ENCODE measurements around the gene RNASEH2B. TPM values are rescaled to one million over a fixed set of nuclear protein-coding genes. Genes with fewer than 3 reads are reported as not detected.
A peak's percentile ranks its signal among the peaks of the same experiment; 100 is the strongest.

RNASEH2B gene
- total RNA-seq, 1 donor from 2014 or later: 86.4 TPM

DNA sequence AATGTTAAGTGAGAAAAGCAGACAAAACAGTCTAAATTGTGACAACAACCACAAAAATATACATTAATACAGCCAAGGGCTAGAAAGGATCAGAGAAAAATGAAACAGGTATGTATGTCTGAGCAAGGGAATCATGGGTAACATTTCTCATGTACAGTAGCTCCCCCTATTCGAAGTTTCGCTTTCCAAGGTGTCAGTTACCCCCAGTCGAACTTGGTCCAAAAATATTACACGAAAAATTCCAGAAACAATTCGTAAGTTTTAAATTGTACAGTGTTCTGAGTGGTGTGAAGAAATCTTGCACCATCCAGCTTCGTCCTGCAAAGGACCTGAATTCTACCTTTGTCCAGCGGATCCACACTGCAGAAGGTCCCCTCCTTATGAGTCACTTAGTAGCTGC lies 1.8 kb upstream of the RNASEH2B start:
- no peak for DNase-seq (ENCODE audit: low spot score)

DNA sequence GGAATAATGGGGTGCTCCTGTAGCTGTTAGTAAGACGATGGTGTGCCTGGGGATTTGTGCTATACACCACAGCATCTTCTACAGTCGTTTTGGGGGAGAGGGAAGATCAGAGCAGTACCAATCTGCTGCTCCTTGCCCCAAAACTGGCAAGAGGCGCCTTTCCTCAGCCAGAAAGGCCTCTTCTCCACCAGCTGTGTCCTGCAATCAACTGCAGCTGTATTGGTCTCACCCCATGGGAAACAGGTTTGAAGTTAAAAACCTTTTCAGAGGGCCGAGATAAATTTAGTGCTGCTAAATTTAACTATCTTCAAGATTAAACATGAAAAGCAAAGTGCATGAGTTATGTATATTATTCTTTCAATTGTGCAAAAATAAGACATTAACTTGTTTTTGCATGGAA lies 1.2 kb upstream of the RNASEH2B start:
- no peak for DNase-seq (ENCODE audit: low spot score)

DNA sequence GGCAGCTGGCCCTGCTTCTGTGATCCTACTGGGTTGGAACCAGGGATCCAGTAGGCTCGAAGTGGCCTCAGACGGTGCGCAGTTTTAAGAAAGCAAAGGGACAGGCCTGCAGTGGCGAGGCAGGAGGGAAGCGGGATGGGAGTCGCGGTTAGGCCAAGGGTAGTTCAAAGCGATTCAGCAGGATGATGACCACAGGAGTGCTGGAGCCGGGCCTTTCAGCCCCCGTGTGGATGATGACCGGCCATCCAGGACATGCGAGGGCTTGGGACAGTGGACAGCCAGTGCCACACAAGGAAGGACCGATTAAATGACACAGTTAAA lies 854 bp downstream of the RNASEH2B start:
- DNase-seq (ENCODE audit: low spot score): peak; percentile 36

DNA sequence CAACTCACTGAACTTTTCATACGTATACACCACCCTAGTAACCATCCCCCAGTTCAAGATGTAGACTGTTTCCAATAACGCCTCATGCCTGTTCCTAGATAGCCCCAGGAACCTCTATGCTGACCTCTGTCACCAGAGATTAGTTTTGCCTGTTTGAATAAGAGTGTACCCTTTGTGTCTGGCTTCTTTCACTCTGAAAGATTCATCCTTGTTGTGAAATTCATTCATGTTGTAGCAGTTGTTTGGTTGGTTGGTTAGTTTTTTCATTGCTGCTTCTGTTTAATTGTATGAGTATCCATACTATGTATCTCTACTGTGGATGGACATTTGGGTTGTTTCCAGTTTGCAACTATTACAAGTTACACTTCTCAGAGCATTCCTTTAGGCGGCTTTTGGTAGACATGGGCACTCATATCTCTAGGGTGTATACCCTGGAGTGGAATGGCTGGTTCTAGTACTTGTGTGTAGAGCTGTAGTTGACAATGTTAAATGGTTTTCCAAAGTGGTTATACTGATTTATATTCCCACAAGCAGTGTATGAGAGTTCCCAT lies 1.6 kb downstream of the RNASEH2B start:
- peak; percentile 26 for DNase-seq (ENCODE audit: low spot score)

DNA sequence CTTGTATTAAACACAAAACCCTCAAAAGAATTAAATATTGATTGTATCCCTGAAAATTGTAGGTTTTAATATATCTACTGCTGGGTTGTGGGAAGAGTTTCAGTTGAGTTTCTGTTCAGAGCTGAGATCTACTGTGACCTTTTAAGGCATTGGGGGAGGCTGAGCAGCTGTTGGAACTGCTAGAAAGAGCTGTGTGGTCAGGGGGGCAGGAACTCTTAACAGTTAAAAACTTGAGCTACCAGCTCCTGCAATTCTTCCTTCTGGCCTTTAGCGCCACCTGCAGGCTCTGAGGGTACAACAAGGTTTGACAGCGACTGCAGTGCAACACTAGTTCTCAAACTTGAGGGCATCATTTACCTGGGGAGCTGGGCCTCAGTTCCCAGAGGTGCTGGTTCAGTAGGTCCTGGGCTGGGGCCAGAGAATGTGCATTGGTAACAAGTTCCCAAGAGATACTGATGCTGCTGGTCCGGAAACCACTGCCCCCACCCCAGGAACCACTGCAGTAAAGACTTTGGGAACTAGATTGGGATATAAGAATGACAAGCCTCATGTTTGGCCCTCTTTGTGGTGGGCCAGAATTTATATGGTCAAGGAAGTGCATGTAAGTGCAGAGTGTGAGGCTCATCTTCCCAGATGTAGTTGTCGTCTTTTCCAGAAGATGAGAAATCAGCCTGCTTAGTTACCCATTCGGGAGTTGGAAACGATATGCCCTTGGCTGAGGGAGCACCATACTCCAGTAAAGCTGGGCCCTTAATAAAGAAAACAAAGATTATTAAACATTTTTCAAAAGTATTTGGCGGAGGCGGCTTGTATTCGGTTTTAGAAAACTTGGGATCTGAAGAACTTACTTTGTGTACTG lies 2.6 kb downstream of the RNASEH2B start:
- peak; percentile 90 for DNase-seq (ENCODE audit: low spot score)

DNA sequence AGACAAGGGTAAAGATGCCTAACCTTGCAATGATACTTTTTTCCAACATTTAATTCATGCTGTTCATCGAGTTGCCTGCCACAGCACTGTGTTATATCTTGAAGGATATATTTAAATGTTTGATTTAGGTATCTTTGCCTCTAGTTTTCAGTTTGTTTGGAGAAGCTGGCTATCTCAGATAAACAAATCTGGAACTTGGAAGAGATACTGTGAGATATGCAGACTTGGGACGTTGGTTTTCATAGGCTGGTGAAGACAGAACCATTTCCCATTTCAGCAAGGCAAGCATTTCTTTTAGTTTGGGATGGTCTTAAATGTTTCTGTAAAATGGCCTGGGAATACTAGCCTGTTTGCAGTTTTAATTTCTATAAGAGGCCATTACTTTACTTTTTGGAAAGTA lies 3.3 kb downstream of the RNASEH2B start:
- no peak for DNase-seq (ENCODE audit: low spot score)

DNA sequence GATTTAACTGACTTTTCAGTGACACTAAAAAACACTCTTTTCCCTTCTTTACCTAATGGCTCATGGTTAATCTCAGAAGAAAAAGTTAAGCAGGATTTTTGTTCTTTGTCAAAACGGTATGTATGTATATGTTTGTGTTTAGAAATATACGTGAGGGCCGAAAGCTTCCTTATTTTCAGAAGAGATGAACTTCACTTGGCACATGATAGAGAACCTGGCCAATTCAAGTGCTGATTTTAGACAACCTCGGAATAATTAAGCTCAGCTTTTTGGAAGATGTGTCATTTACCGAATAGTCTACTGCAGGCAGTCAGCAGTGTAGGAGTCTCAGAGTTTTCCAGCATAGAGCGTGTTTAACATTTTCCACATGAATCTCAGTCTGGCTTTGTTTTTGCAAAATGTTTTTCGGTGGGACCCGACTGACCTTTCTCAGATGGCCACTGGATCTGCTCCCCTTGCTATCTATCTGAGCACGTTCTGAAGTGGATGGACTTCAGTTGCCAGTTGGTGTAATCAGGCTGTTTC lies 4.6 kb downstream of the RNASEH2B start:
- DNase-seq (ENCODE audit: low spot score): no peak

DNA sequence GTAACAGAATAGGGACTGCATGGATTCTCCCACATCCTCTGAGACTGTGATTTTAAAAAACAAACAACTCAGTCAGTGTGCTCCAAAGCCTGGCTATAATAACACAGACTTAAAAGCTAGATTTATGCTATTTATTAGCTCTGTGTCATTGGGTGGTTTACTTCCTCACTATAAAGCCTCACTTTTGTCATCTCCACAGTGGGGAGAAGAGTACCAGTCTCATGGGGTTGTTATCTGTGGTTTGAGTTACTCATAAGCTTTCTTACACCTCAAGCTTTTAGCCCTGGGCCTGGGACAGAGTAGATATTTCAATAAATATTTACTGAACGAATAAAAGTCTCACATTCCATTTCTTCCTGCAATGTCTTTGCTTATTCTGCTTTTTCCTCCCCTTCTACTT lies 5.3 kb downstream of the RNASEH2B start:
- DNase-seq (ENCODE audit: low spot score): no peak

DNA sequence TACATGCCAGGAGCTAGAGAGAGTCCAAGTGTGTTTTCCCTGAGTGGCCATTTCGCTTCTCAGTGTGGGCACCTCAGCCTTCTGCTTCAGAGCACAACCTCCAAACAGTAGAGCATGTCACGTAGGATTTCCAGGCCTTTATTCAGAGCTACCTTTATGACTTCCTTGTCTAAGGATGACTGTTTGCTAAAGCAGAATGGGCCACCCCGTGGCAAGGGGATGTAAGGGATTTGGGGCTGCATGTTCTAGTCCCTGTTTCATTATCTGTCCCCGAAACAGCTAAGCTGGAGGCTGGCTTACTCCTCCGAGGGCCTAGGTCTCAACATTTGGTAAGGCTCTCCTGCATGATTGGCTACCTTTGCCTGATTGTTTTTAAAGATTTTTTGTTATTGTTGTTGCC lies 6.0 kb downstream of the RNASEH2B start:
- DNase-seq (ENCODE audit: low spot score): no peak

DNA sequence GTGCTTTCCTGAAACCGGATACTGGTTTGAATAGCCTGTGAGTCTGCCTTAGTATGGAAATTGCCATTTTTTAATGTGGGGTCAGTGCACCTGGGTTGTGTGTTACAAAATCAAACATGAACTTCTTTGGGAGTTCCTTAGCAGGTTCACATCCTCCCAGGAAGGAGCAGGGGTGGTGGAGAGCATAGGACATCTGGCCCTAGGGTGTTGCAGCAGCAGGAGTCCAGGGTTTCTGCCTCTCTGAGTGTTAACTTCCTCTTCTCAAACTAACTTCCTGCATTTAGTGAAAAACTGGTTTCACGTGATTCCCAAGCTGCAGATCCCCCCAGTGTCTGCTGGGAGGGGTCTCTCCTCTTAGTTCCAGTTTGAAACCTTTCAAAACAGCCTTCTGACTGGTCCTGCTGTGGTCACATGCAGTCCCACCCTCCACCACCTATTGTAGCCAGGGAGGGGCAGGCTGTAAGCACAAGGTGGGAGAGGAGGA lies 7.2 kb downstream of the RNASEH2B start:
- peak; percentile 25 for DNase-seq (ENCODE audit: low spot score)

DNA sequence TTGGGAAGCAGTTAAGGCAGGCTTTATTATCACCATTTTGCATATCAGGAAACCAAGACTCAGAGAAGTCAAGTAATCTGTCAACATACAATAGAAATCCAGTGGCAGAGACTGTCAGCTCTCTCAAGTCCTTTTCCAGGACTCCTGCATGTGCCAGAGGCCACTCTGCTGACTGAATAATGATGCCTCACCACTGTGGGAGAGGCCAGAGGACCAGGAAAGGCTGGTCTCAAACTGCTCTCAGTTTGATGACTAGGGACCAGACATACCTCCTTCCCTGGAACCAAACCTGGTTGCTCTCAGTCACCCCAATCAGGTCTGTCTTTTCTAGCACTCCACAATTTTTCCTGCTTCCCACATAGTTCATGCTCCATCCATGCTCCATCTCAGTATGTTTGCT lies 8.0 kb downstream of the RNASEH2B start:
- DNase-seq (ENCODE audit: low spot score): no peak

DNA sequence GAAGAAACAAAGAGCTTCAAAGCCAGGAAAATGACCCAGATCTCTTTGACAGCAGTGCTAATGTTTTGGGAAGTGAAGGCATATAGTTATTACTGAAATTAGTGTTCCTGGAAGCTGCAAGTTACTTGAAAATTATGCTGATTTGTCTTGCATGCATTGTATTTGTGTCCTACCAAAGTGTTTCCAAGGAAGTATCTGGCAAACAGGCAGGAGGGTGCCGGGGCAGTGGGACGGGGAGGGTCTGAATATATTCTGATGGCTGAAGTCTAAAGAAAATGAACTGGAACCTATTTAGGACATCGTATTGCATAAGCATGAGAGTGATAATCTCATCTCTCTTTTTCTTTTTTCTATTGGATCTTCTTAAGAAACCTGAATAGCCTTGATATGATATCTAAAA lies 9.0 kb downstream of the RNASEH2B start:
- no peak for DNase-seq (ENCODE audit: low spot score)

DNA sequence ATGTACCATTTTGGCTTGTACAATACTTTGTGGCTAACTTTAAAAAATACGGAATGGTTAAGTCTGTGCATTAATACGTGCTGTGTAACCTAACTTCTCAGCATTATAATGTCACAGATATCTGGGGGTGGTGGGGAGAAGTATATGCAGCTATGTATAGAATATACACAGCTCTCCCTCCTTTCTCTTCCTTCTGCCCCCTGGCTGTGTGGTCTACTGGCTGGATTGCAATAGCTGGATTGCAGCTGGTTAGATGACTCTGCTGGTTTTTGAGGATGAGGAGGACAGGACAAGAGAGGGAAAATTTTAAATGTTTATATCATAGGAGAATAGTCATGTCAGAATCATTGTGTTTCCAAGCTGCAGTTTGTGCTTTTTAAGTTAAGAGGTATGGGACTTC lies 9.7 kb downstream of the RNASEH2B start:
- no peak for DNase-seq (ENCODE audit: low spot score)

DNA sequence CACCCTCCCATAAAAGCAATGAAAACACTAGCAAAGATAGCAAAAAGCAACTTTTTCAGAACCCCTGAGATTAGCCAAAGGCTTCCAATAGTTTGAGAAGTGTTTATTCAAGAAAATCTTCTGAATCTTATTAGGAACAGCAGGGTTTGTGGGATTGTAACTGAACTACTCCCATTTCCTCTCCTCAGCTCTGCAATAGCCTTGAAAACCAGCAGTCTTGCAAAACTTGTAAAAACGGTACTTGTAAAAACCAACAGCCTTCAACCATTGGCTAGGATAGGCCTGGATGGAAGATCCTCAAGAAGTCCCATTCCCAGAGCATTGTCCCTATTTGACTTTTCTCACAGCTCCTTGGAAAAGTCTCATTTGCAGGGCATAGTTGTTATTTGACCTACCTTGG lies 12.1 kb downstream of the RNASEH2B start:
- no peak for DNase-seq (ENCODE audit: low spot score)

DNA sequence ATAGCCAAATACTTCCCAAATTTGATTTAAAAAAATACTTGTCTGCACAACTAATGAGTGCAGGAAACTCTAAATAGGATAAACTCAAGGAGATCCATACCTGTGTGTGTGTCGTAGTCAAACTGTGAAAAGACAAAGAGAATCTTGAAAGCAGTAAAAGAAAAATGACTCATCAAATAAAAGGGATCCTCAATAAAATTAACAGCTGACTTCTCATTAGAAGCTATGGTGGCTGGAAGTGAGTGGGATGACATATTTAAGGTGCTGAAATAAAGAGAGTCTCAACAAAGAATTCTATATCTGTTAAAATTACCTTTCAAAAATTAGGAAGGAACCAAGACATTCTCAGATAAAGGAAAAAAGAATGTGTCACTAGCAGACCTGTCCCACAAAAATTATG lies 13.7 kb downstream of the RNASEH2B start:
- no peak for DNase-seq (ENCODE audit: low spot score)

DNA sequence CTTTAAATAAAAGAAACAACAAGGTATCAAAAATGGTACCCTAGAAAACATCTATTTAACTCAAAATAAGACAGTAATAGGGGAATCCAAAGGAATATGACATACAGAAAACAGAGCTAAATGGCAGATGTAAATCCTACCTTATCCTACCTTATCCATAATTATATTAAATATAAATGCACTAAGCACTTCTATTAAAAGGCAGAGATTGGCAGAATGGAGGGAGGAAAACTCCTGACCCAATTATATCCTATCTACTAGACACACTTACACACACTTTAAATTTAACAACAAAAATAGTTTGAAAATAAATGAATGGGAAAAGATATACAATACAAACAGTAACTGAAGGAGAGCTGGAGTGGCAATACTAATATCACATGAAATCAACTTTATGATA lies 14.4 kb downstream of the RNASEH2B start:
- no peak for DNase-seq (ENCODE audit: low spot score)

DNA sequence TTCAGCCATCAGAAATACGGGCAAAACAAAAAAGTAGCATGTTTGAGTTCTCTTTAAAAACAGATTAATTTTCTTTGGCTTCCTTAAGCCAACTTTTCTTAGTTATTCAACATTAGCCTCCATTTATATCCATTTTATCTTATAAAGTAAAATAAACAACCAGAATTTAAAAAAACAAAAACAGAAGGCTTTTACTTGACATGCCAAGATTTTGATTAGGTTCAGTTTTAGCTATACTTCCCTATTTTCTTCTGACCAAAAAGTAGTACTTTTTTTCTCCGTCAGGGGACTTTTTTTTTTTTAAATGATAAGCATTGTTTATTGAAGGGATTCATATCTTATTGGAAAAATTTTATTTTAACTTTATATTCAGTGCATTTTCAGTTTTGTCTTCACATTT lies 18.1 kb downstream of the RNASEH2B start:
- DNase-seq (ENCODE audit: low spot score): no peak

DNA sequence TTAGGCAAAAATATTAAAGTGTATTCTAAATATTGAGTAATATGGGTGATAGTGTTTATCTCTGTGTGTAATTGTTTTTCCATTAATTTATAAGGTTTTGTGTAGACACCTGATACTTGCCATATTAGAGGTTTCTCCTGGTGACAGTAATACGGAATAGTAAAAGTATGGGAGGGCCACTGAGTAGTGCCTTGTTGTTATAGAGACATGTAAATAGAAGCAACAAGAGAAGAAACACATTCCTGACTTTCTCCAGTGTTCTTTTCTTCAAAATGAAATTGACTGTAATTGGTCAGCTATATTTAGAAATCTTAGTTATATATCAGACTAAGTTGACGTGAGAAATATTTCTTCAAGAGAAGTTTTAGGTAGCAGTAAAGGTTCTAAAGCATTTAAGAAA lies 18.5 kb downstream of the RNASEH2B start:
- no peak for DNase-seq (ENCODE audit: low spot score)

DNA sequence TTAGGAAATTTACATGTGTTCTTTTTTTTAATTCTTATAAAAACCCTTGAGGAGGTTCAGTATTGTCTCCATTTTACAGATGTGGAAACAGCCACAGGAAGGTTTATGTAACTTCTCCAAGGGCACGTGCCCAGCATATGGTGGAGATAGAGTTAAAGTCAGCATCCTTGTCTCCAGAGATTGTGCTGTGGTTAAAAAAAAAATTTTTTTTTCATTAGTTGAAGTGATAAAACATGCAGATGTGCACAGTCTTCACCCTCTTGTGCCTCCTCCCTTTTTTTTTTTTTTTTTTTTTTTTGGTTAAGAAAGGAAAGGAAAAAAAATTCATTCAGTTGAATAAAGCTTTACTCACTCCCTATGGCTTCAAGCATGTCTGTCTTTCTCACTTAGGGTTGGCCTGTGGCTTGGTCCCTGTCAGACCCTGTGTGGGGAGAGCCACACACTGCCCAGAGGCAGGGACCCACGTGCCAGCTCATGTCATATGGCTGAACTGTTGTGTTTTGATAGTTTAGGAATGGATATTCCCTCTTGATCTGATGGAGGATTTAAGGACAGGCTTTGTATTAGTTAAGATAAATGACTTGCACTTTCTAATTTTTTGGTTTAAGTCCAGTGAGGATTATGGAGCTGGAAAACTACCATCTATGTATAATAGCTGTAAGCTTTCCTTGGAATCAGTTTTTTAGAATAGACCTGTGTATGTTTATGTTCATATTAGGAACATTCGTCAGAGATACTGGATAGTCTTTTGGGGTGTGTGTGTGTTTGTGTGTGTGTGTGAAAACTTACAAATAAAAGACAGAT lies 19.3 kb downstream of the RNASEH2B start:
- no peak for DNase-seq (ENCODE audit: low spot score)

DNA sequence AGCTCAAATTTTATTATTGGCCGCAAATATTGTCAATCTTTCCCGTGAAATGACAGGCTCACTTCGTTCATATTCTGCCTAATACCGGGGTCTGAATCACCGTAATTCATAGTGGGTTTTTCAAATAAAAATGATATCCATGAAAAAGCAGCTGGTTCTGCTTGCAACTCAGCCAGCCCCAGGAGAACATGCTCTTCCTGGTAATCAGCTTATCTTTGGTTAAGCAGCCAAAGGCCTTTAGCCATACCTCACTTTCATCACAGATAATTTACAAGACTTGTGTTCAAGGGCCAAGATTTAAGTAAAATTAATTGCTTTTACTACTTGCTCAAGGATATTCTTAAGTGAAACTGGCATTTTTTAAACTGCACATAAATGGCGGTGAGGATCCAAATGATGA lies 22.5 kb downstream of the RNASEH2B start:
- DNase-seq (ENCODE audit: low spot score): no peak

DNA sequence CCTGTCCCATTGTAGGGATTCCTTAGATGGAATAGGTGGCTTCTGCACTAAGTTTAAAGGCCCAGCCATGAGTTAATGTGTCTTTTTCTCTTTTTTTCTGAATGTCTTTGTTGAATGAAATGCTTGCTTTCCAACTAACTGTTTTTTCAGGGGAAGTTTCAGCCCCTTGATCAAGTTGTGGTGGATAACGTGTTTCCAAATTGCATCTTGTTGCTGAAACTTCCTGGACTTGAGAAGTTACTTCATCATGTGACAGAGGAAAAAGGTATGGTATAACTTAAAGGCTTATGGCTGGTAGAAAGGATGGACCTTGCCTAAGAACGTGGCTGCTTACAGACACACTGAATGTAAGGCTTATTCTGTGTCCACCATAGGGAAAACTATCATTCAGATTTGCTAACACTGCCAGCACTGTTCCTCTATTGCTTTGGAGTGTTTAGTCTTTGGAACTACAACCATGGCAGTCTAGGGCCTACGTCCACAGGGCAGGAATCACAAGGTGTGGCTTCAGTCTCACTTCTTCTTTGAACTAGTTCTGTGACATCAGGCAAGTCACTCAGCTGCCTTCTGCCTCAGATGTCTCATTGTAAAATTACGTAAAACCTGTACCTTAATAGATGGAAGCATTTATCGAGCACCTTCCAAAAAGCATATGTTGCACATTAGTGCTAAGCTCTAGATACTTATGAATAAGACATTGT lies 25.3 kb downstream of the RNASEH2B start:
- DNase-seq (ENCODE audit: low spot score): no peak

DNA sequence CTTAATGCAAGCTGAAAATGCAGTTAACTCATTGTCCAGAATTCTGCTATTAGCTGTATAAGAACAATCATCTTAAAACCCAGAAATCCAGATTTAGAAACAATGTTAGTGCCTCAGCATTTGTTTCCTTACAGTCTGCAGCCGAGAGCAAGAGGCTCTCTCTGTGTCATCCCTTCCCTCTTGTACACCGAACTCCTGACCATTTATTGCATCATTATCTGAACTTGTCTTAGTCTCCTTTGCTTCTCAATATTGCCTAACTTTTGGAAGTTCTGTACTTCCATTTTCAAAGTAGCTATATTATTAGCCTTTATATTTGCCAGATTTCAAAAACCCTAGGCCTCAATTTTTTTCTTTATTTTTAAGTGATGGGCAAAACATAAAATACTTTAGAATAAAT lies 27.1 kb downstream of the RNASEH2B start:
- DNase-seq (ENCODE audit: low spot score): no peak
